HG03521 (cell line): Measurements from ENCODE around the gene AQP9.
"Not testable (repeated sequence)": the region's sequence is repeated elsewhere in the genome, so short reads cannot be mapped to it uniquely, and the experiment has no call there.

Source experiments
- ATAC-seq: cut with Tn5 transposase; IDR thresholded peaks from one replicate; pipeline ENCODE4 v1.9.1; 2021; ENCODE audit warnings: mild to moderate bottlenecking, moderate library complexity; ENCODE audit not compliant: unreplicated experiment

AQP9 gene

GRCh38 chr15:58138106-58138505 lies at the start of gene AQP9:
TSS of gene AQP9 (plus strand) at chr15:58138381. CDS start at chr15:58138566, 185 bp downstream.
- no peak for ATAC-seq

- no peak for ATAC-seq
Measured at GRCh38 chr15:58095415-58095814, 42.8 kb upstream of the AQP9 start.

DNA sequence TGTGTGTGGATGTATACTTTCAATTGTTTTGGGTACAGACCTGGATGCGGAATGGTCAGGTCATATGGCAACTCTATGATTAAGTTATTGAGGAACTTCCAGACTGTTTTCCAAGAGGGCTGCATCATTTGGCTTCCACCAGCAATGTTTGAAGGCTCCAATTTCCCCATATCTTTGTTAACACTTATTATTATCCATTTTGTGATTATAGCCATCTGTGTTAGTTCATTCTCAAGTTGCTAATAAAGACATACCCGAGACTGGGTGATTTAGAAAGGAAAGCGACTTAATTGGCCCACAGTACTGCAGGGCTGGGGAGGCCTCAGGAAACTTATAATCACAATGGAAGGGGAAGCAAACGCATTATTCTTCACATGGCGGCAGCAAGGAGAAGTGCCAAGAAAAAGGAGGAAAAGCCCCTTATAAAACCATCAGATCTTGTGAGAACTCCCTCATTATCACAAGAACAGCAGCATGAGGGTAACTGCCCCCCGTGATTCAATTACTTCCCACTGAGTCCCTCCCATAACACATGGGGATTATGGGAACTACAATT lies 41.6 kb upstream of the AQP9 start:
- ATAC-seq = no peak

- no peak for ATAC-seq
Measured at GRCh38 chr15:58103482-58103881, 34.7 kb upstream of the AQP9 start.

DNA sequence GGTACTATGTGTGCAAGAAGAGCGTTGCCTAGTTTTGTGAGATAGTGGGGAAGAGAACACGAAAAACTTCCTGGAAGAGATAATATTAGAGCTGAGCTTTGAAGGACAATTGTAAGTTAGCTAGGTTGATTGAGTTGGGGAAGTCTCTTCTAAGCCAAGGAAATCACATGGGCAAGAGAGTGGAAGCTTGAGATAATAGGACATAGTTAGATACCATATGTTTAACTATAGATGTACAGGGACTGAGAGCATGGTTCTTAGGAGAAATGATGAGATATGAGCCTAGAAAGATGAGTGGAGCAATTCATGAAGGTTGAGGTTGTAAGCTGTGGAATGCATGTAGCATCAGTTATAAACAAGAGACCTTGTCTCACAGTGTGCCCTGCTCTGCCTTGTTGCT lies 30.1 kb upstream of the AQP9 start:
- no peak for ATAC-seq

DNA sequence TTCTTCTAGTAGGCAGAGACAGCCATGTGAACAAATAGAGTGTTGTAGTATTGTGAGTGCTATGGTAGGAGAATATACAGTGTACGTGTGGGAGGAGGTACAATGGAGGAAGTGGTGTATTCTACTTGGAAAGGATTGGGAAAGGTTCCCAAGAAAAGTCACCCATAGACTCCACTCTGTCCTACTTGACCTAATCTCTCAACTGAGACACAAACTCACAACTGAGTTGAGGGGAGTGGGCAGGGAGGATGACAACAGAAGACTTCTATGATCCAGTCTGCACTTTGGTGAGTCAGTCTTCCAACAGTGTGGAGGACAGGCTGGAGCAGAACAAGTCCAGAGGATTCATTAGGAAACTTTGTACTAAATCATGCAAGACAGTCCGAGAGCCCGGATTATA lies 28.8 kb upstream of the AQP9 start:
- no peak for ATAC-seq

DNA sequence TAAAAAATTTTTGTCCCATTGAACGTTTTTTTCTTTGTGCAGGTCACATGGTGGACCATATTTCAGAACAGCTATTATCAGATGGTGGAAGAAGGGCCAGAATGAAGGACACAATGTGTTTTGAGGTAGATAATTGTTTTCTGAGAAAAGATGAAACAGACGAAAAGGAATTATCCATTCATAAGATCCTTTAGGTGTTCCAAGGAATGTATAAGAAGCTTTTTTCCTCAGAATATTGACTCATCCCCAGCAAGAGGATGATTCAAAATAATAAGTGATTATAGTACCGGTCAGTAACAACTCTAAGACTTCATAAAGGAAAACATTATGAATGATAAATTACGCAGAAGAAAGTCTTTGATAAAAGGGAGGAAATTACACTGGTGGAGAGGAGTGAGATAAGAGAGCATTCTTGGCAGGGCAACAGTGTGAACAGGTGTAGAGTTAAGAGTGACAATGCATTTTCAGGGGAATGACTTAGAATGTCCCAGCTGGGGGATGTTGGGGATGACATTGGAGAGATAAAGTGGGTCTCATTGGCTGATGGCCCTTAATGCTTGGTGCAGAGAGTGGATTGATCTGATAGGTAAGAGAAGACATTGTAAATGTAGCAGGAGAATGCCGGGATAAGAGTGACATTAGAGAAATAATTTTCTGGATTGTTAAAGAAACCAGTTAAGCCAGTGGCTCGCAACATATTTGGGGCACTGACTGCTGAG lies 27.0 kb upstream of the AQP9 start:
- ATAC-seq = no peak

GRCh38 chr15:58111718-58112104 lies 26.5 kb upstream of the AQP9 start:
- no peak for ATAC-seq

DNA sequence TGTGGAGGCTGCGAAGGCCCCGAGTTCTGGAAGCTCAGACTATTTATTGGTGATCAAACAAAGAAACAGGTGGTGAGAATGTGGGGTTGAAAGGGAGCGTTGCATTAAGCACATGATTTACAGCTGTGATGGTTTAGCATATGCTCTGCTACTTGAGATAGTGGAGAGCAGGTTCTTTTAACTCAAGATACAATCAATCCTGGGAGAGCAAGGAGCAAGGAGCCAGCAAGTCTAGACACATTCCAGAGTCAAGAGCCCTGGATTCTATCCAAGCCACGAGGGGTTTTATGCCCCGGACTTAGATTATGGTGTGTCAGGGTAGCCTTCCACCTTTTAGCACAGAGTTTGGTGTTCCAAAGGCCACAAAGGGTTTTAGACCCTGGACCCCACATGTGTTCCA lies 24.8 kb upstream of the AQP9 start:
- ATAC-seq = not testable (repeated sequence)

GRCh38 chr15:58114388-58114787 lies 23.8 kb upstream of the AQP9 start:
- no peak for ATAC-seq

DNA sequence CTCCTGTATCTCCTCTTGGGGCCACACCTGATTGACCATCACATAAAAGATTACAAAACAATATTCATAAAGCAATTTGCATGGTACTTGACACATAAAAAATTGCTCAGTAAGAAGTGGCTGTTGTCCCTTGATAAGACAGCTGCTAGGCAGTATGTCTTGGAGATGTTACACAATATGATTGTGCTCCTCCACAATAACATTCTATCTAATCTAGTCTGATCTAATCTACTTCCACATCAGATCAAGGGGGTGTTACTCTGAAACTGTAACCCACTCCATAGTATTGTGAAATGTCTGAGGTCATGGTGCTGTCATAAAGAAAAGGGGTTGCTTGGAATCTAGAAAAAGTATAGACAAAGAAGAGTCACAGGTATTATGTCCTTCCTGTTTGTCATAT lies 23.4 kb upstream of the AQP9 start:
- ATAC-seq = no peak

- no peak for ATAC-seq
Measured at GRCh38 chr15:58115692-58116091, 22.5 kb upstream of the AQP9 start.

GRCh38 chr15:58117619-58118018 lies 20.6 kb upstream of the AQP9 start:
- no peak for ATAC-seq

DNA sequence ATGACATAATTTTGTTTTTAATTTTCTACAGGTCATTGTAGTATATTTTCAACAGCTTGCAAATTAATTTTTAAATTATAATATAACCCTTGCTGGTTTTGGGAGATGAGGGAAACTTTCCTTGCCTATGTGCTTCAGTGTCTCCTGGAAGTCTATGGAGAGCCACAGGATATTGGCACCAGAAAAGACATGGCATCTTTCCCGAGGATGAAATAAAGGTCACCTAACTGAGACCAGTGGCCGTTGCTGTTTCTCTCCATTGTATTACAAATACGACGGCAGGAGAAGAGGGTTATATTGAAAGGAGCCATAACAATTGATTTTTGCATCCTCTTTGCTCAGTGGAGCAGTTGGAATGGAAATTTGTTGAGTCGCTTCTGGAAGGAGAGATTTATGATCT lies 19.9 kb upstream of the AQP9 start:
- no peak for ATAC-seq

DNA sequence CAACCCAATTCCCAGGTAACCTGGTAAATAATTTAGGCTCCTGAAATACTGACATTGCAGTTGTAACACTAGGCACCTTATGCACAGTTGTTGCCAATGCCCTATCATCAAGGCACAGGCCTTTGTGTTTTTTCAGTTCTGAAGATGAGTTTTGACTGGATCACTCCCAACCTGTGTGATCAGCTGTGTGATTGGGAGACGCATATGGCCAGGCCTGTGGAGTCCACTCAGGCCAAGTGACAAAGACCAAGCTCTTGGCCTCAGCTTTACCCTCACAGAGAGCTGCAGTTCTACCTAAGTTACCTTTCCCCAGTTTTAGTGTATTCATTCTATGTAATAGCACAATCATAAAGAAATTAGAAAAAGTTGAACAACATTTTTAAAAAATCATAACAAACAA lies 19.2 kb upstream of the AQP9 start:
- ATAC-seq = no peak

- no peak for ATAC-seq
Measured at GRCh38 chr15:58124585-58124984, 13.6 kb upstream of the AQP9 start.

DNA sequence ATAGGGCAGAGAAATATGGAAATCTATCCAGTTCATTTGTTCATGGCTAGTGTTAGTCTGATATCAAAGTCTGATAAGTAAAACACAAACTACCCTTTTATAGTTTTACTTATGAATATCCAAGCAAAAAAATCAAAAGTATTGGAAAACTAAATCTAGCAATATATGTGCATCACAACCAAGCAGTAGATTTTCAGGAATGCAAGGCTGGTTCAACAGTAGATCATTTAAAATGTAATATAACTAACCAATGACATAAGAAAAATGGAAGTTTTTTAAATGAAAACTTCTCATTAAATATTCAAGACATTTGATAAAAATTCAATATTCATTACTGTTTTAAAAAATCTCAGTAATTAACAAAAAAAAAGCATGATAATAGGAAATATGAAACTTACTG lies 12.8 kb upstream of the AQP9 start:
- ATAC-seq = no peak

DNA sequence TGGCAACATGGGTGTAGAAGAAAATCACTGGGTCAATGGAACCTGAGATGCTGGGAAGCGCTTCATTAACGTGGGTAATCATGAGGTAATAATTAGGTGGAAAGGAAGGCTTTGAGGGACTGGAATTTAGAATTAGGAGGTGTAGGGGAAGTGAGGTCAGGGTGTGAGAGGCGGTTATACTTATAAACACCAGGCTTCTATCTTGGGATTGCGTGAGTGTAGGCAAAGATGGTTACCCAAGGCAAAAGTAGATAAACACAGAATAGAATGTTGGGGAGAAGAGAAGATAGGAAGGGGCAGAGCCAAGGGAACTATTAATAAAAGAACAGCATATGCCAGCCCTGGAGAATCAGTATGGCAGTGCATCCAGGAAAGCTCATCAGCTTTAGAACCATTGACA lies 3.3 kb upstream of the AQP9 start:
- no peak for ATAC-seq

- no peak for ATAC-seq
Measured at GRCh38 chr15:58135511-58136174, 2.5 kb upstream of the AQP9 start.

DNA sequence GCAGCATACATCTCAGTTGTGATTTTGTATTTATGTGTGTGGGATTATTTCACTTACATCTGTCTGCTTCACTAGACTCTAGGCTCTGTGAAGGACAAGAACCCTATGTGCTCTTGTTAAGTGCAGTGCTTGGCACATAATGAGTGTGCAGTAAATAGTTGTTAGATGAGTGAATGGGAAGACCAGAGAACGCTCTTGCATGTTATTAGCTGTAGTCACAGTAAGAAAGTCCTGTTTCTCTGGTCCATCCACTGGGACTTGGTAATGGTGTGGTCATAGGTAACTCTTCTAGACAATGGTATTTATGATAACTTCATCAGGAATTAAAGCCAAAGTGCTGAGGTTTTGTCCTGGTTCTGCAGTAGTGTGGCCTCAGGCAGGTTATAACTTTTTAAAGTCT lies 1.4 kb upstream of the AQP9 start:
- no peak for ATAC-seq

DNA sequence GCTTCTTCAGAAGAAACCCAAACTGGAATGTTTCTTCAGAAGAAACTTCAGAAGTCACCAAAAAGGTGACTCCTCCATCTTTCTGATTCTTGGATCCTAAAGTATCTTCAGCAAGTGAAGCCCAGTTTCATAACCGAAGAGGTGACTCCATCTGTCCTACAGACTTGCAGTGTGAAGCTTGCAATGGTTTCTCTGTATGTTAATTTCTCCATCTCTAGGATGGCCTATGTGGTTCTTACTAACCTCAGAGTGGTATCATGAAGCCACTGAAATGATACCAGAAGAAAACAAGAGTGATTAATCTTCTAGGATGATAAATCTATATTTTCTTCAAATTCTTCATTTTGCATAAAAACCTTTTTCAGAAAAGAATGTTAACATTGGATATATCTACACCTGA lies 495 bp upstream of the AQP9 start:
- no peak for ATAC-seq

GRCh38 chr15:58139276-58139988 lies 1.3 kb downstream of the AQP9 start:
- ATAC-seq = no peak
